Upper lobe of right lung (tissue), 1 donor: ENCODE data around the gene UBD. TPM values are rescaled to one million over a fixed set of nuclear protein-coding genes. Genes with fewer than 3 reads are reported as not detected.

Source experiments
- ATAC-seq: fragments of 200-7000 bp; cut with Tn5 transposase; one replicate; pipeline ENCODE4 v1.9.1; 2020; ENCODE audit warnings: mild to moderate bottlenecking, moderate library complexity
- DNase-seq: peaks from one replicate; pipeline ENCODE4 v3.0.0-alpha.2; 2020
- H3K27ac ChIP-seq: fragments of 200-600 bp; one replicate; pipeline ENCODE4 v1.8.0; 2022
- H3K27me3 ChIP-seq: fragments of 200-600 bp; one replicate; pipeline ENCODE4 v1.8.0; 2022; ENCODE audit warnings: mild to moderate bottlenecking
- H3K36me3 ChIP-seq: fragments of 200-600 bp; one replicate; pipeline ENCODE4 v1.8.0; 2022
- H3K4me1 ChIP-seq: fragments of 200-600 bp; one replicate; pipeline ENCODE4 v1.8.0; 2022
- H3K4me3 ChIP-seq: fragments of 200-600 bp; one replicate; pipeline ENCODE4 v1.8.0; 2022; ENCODE audit warnings: mild to moderate bottlenecking
- H3K9me3 ChIP-seq: fragments of 200-600 bp; one replicate; pipeline ENCODE4 v1.8.0; 2022
- intact Hi-C: fragments of 100-400 bp; cut with DNase I; formaldehyde crosslinking; loops from one replicate; pipeline ENCODE4 v1.11.0; 2022
- total RNA-seq: library from RNA; stranded (reverse); fragmentation: NEBNext Ultra II Directional; extraction: Animal tissue kit (Norgen Biotek cat#: 25700); gene quantifications from one replicate; pipeline ENCODE4 v1.2.1, GENCODE V29; 2021
- TF ChIP-seq, protein P1 (sequence below): fragments of 200-600 bp; IDR thresholded peaks from one replicate; pipeline ENCODE4 v1.8.0; 2022; ENCODE audit warnings: antibody characterized with exemption
- donor health status: DM: no; HTN: yes; CAD: no; lungs with severe emphysema.

Gene UBD
- total RNA-seq, 1 donor from 2014 or later = 1.1 TPM

DNA sequence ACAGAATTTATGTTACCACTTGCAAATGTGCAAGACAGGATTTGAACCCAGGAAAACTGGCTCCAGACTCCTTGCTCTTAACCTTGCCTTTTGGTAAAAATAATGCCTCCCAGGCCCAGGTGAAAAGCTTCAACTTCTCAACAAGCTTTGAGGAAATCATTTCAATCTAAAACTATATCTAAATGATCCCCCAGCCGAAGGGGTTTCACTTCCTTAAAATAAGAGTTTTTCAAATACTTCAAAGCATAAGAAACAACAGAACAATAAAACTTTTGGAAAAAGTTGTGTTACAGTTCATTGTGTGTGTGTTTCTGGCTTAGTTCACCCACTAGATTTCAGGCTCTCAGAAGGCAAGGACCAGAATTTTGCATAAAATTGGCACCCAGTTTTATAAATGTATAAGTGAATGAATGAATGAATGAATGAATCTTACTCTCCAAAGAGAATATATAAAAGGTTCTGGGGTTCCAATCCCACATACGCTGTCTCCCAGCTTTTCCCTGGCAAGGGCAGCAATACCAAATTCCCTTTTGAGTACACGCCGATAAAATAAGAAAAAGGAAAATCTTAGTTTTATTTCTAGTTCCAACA lies 30.8 kb upstream of the UBD start:
- DNase-seq = no peak
- TF ChIP-seq, protein P1, sequence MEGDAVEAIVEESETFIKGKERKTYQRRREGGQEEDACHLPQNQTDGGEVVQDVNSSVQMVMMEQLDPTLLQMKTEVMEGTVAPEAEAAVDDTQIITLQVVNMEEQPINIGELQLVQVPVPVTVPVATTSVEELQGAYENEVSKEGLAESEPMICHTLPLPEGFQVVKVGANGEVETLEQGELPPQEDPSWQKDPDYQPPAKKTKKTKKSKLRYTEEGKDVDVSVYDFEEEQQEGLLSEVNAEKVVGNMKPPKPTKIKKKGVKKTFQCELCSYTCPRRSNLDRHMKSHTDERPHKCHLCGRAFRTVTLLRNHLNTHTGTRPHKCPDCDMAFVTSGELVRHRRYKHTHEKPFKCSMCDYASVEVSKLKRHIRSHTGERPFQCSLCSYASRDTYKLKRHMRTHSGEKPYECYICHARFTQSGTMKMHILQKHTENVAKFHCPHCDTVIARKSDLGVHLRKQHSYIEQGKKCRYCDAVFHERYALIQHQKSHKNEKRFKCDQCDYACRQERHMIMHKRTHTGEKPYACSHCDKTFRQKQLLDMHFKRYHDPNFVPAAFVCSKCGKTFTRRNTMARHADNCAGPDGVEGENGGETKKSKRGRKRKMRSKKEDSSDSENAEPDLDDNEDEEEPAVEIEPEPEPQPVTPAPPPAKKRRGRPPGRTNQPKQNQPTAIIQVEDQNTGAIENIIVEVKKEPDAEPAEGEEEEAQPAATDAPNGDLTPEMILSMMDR = no peak
- no peaks in the 10 kb centered on the region for H3K36me3 ChIP-seq
- no peaks in the 10 kb centered on the region for H3K4me1 ChIP-seq
- no peak overlapping the region for H3K4me3 ChIP-seq
- peaks cover 26% of the 10 kb centered on the region for H3K27me3 ChIP-seq
- ATAC-seq = no peak
- H3K27ac ChIP-seq = no peak overlapping the region
- intact Hi-C loops = no loop called here
- no peaks in the 10 kb centered on the region for H3K9me3 ChIP-seq

GRCh38 chr6:29589423-29590048 lies 30.0 kb upstream of the UBD start:
- Histone ChIP-seq H3K27me3 (peaks cover 26% of the 10 kb centered on the region), H3K36me3 (no peaks in the 10 kb centered on the region), H3K27ac (no peak overlapping the region), H3K4me3 (no peak overlapping the region), H3K9me3 (no peaks in the 10 kb centered on the region), H3K4me1 (no peaks in the 10 kb centered on the region)
- intact Hi-C loops = no loop called here
- DNase-seq (no peak), ATAC-seq (peak; percentile 87)
- TF ChIP-seq, protein P1 = peak; percentile 97

DNA sequence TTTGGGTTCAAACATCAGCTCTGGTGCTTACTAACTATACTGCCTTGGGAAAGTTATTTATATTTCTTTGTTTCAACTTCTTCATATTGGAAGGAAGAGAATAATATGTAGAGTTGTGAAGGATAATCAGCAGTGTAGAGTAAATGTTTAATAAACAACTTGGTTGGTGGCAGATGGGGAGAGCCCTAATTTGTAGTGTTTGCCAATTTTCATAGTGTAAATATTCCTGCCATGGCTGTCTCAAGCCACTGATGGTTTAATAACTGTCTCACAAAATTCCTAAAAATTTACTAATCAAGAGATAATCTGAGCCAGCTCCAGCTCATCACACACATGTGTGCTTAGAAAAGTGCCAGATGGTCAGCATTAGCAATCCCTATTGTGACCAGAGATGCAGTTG lies 25.3 kb upstream of the UBD start, which contains the start of gene OR2H2:
Gene OR2H2, plus strand, starts transcription at position 301 of the 400 bp plus-strand sequence. CDS start 2,824 bp downstream, outside the sequence.
- TF ChIP-seq, protein P1 = no peak

DNA sequence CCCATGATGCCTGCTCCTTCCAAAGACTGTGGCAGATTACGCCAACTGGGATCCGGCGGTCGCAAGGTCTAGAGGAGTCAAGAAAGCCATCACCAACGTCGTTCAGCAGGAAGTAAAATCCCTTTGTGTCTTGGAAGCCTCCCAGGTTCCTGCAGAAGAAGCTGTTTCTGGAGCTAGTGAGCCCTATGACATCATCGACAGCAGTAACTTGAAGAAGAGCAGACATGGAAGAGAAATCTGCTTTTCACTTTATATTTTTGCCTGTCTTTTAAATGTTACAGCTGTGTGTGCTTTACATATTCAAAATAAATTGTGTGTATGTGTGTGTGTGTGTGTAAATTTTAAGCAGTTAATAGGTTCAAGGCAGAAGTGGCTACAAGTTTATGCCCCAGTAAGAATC lies 18.0 kb upstream of the UBD start:
- no peaks in the 10 kb centered on the region for H3K9me3 ChIP-seq
- DNase-seq (no peak), ATAC-seq (no peak)
- peaks cover 6% of the 10 kb centered on the region for H3K27me3 ChIP-seq
- H3K27ac ChIP-seq = no peak overlapping the region
- intact Hi-C loops = no loop called here
- no peak overlapping the region for H3K4me3 ChIP-seq
- H3K36me3 ChIP-seq = no peaks in the 10 kb centered on the region
- H3K4me1 ChIP-seq = no peaks in the 10 kb centered on the region
- TF ChIP-seq, protein P1 = no peak

More for the DNA sequence above, 25.3 kb upstream of the UBD start, which contains the start of gene OR2H2:
- Histone ChIP-seq H3K4me1 (no peaks in the 10 kb centered on the region), H3K4me3 (no peak within 1 kb of the TSS), H3K27ac (no peak within 1 kb of the TSS), H3K27me3 (peaks cover 10% of the 10 kb centered on the region), H3K36me3 (no peaks in the 10 kb centered on the region), H3K9me3 (no peaks in the 10 kb centered on the region)
- DNase-seq (no peak), ATAC-seq (no peak)
- intact Hi-C loops = no loop called here

DNA sequence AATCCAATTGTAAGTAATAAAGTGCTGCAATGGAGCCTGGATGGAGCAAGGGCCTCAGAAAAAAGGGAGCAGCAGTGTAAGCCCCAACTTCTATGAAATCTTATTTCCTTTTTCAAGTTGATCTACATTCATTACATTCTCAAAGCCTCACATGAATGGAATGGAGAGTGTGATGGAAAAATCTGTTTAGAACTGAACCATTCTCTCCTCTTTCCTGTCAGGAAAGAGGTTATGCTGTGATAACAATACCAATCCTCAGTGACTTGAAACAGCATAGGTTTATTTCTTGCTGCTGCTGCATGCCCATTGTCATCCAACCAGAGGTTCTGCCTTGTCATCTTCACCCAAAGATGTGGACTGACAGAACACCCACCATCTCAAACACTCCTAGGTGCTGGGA lies 16.5 kb upstream of the UBD start:
- Histone ChIP-seq H3K9me3 (no peaks in the 10 kb centered on the region), H3K4me1 (no peaks in the 10 kb centered on the region), H3K27ac (no peak overlapping the region), H3K27me3 (peaks cover 15% of the 10 kb centered on the region), H3K36me3 (no peaks in the 10 kb centered on the region), H3K4me3 (no peak overlapping the region)
- DNase-seq = no peak
- intact Hi-C loops = no loop called here
- TF ChIP-seq, protein P1 = no peak
- ATAC-seq = no peak
